GM12878 (cell line): ENCODE data around the gene CNTD1. TPM values are rescaled to one million over a fixed set of nuclear protein-coding genes. Genes with fewer than 3 reads are reported as not detected.

Experiments
- ASH2L ChIP-seq: fragments of 300-600, 200-600 bp; sonication (generic); IDR thresholded peaks from 2 replicates; pipeline ENCODE4 v1.6.1; 2017; ENCODE audit warnings: low read depth, mild to moderate bottlenecking, borderline replicate concordance
- CBFB ChIP-seq: IDR thresholded peaks from 2 replicates; pipeline ENCODE4 v1.6.1; 2016; ENCODE audit warnings: antibody characterized with exemption, low read depth
- CBX5 ChIP-seq: sonication (generic); IDR thresholded peaks from 2 replicates; pipeline ENCODE4 v1.6.1; 2016; ENCODE audit warnings: low read depth, moderate library complexity, mild to moderate bottlenecking, inconsistent platforms
- IKZF2 ChIP-seq, 2 experiments: fragments of 450-650 bp; IDR thresholded peaks; 2 replicates each; pipeline ENCODE4 v1.6.1; 2017; ENCODE audit warnings: mild to moderate bottlenecking in 2 of 2, moderate library complexity in 2 of 2
- IRF3 ChIP-seq: fragments of 450-650 bp; IDR thresholded peaks from 2 replicates; pipeline ENCODE4 v1.6.1; 2014; ENCODE audit warnings: mild to moderate bottlenecking
- MXI1 ChIP-seq: fragments of 150-350 bp; IDR thresholded peaks from 2 replicates; pipeline ENCODE4 v1.6.1; 2011; ENCODE audit warnings: low read depth, mild to moderate bottlenecking, inconsistent platforms, low read length, improper control_type of control experiment
- MYB ChIP-seq: fragments of 150-350 bp; IDR thresholded peaks from 2 replicates; pipeline ENCODE4 v1.6.1; 2014; ENCODE audit warnings: mild to moderate bottlenecking, low read depth, low read length, borderline replicate concordance
- PBX3 ChIP-seq: IDR thresholded peaks from 2 replicates; pipeline ENCODE4 v1.6.1; 2011; ENCODE audit warnings: mild to moderate bottlenecking, low read depth, low read length, moderate library complexity; ENCODE audit not compliant: insufficient replicate concordance
- PML ChIP-seq: IDR thresholded peaks from 2 replicates; pipeline ENCODE4 v1.6.1; 2012; ENCODE audit warnings: low read length, inconsistent platforms
- RAD51 ChIP-seq: fragments of 450-650 bp; IDR thresholded peaks from 2 replicates; pipeline ENCODE4 v1.6.1; 2016; ENCODE audit warnings: moderate library complexity, mild to moderate bottlenecking, inconsistent platforms
- SKIL ChIP-seq: fragments of 450-650 bp; IDR thresholded peaks from 2 replicates; pipeline ENCODE4 v1.6.1; 2017; ENCODE audit warnings: mild to moderate bottlenecking, low read depth, inconsistent platforms; ENCODE audit not compliant: poor library complexity, severe bottlenecking
- SMAD1 ChIP-seq: fragments of 450-650 bp; IDR thresholded peaks from 2 replicates; pipeline ENCODE4 v1.6.1; 2018; ENCODE audit warnings: mild to moderate bottlenecking, low read depth; ENCODE audit not compliant: partially characterized antibody
- ZNF207 ChIP-seq: fragments of 450-650 bp; IDR thresholded peaks from 2 replicates; pipeline ENCODE4 v1.6.1; 2014; ENCODE audit warnings: antibody characterized with exemption, mild to moderate bottlenecking, borderline replicate concordance
- ZNF274 ChIP-seq: IDR thresholded peaks from one replicate; pipeline ENCODE4 v1.8.0; 2011; ENCODE audit not compliant: insufficient read length, insufficient read depth
- polyA plus RNA-seq, 11 experiments: library from polyadenylated mRNA; depleted of rRNA in 4 of 11; unstranded in 6 of 11; stranded (reverse) in 5 of 11; fragments of >200 nt; fragmentation: Nextera tagmentation in 4 of 11; fragmentation: Illumina TruSeq in 1 of 11; extraction: Ambion mirVana in 4 of 11; extraction: Trizol in 1 of 11; gene quantifications; 1 replicate in 1 of 11; 2 replicates in 10 of 11; pipeline versions ENCODE4 v1.2.1 to v1.2.3, GENCODE V29; 2011 to 2016; ENCODE audit warnings: inconsistent platforms in 2 of 11, missing spikeins in 2 of 11, low read depth in 1 of 11
- total RNA-seq, 4 experiments: library from RNA; depleted of rRNA in 3 of 4; stranded (reverse); fragments of >200 nt in 3 of 4; fragmentation: Illumina TruSeq in 1 of 4; extraction: Trizol in 1 of 4; gene quantifications; 2 replicates each; pipeline versions ENCODE4 v1.2.1 to v1.2.3, GENCODE V29; 2013 to 2021
- TF ChIP-seq, protein P1 (sequence below): fragments of 150-350 bp; IDR thresholded peaks from 2 replicates; pipeline ENCODE4 v1.6.1; 2016; ENCODE audit warnings: low read depth, low read length
- TF ChIP-seq, protein P2 (sequence below): fragments of 450-650 bp; IDR thresholded peaks from 2 replicates; pipeline ENCODE4 v1.6.1; 2017; ENCODE audit warnings: mild to moderate bottlenecking
- TF ChIP-seq, protein P3 (sequence below): fragments of 450-650 bp; IDR thresholded peaks from 2 replicates; pipeline ENCODE4 v1.6.1; 2017; ENCODE audit warnings: antibody characterized with exemption, mild to moderate bottlenecking, moderate library complexity

The CNTD1 gene
- total and polyA plus RNA-seq, 10 of the 15 experiments (the other 5 are each of a cell fraction or from before 2014, with no cell fraction given) = 0.06 to 1.5 (median 1.1) TPM; not detected in 4

DNA sequence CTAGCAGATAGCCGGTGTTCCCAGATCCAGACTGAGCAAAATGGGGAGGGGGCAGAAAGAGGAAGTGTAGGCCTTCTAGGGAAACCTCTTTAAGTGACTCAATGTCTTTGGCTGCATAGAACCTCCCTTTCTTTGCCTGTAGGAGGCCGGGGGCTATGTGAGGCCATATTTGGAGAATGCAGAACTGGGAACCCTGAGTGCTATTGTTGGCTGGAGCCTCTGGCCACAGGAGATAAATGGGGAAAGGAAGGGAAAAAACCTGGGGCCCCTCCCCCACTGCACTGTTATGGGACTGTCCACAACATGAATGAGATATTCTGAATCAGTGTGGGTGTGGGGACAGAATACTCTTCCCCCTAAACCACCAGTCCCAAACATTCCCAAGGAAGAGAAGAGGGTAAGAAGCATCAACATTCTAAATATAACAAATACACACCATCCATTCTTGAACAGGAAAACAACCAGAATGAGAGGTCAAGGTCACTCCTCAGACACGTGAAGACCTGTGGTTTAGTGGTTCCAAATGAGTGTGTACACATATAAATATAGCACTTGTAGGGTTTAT lies 23.0 kb upstream of the CNTD1 start (continued):
- peak; percentile 75 for TF ChIP-seq SKIL
- peak; percentile 76 to 83 for TF ChIP-seq IKZF2 (IDR thresholded peaks at IDR 0.05)
- no peak for TF ChIP-seq SMAD1
- TF ChIP-seq CBX5 = no peak
- TF ChIP-seq PML = no peak
- no peak for TF ChIP-seq ASH2L
- TF ChIP-seq MXI1 = no peak
- TF ChIP-seq, protein P1, sequence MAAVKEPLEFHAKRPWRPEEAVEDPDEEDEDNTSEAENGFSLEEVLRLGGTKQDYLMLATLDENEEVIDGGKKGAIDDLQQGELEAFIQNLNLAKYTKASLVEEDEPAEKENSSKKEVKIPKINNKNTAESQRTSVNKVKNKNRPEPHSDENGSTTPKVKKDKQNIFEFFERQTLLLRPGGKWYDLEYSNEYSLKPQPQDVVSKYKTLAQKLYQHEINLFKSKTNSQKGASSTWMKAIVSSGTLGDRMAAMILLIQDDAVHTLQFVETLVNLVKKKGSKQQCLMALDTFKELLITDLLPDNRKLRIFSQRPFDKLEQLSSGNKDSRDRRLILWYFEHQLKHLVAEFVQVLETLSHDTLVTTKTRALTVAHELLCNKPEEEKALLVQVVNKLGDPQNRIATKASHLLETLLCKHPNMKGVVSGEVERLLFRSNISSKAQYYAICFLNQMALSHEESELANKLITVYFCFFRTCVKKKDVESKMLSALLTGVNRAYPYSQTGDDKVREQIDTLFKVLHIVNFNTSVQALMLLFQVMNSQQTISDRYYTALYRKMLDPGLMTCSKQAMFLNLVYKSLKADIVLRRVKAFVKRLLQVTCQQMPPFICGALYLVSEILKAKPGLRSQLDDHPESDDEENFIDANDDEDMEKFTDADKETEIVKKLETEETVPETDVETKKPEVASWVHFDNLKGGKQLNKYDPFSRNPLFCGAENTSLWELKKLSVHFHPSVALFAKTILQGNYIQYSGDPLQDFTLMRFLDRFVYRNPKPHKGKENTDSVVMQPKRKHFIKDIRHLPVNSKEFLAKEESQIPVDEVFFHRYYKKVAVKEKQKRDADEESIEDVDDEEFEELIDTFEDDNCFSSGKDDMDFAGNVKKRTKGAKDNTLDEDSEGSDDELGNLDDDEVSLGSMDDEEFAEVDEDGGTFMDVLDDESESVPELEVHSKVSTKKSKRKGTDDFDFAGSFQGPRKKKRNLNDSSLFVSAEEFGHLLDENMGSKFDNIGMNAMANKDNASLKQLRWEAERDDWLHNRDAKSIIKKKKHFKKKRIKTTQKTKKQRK = no peak
- TF ChIP-seq RAD51 = peak; percentile 18; the same call in 1 of the 2 replicates
- no peak for TF ChIP-seq IRF3
- no peak for TF ChIP-seq ZNF207
- TF ChIP-seq PBX3 = no peak
- no peak for TF ChIP-seq ZNF274
- TF ChIP-seq CBFB = peak; percentile 50; the same call in 1 of the 2 replicates
- TF ChIP-seq MYB = no peak
- TF ChIP-seq, protein P2, sequence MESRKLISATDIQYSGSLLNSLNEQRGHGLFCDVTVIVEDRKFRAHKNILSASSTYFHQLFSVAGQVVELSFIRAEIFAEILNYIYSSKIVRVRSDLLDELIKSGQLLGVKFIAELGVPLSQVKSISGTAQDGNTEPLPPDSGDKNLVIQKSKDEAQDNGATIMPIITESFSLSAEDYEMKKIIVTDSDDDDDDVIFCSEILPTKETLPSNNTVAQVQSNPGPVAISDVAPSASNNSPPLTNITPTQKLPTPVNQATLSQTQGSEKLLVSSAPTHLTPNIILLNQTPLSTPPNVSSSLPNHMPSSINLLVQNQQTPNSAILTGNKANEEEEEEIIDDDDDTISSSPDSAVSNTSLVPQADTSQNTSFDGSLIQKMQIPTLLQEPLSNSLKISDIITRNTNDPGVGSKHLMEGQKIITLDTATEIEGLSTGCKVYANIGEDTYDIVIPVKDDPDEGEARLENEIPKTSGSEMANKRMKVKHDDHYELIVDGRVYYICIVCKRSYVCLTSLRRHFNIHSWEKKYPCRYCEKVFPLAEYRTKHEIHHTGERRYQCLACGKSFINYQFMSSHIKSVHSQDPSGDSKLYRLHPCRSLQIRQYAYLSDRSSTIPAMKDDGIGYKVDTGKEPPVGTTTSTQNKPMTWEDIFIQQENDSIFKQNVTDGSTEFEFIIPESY = no peak
- TF ChIP-seq, protein P3, sequence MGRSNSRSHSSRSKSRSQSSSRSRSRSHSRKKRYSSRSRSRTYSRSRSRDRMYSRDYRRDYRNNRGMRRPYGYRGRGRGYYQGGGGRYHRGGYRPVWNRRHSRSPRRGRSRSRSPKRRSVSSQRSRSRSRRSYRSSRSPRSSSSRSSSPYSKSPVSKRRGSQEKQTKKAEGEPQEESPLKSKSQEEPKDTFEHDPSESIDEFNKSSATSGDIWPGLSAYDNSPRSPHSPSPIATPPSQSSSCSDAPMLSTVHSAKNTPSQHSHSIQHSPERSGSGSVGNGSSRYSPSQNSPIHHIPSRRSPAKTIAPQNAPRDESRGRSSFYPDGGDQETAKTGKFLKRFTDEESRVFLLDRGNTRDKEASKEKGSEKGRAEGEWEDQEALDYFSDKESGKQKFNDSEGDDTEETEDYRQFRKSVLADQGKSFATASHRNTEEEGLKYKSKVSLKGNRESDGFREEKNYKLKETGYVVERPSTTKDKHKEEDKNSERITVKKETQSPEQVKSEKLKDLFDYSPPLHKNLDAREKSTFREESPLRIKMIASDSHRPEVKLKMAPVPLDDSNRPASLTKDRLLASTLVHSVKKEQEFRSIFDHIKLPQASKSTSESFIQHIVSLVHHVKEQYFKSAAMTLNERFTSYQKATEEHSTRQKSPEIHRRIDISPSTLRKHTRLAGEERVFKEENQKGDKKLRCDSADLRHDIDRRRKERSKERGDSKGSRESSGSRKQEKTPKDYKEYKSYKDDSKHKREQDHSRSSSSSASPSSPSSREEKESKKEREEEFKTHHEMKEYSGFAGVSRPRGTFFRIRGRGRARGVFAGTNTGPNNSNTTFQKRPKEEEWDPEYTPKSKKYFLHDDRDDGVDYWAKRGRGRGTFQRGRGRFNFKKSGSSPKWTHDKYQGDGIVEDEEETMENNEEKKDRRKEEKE = no peak
